Measurements from ENCODE around the gene NPSR1. TPM values are rescaled to one million over a fixed set of nuclear protein-coding genes. Genes with fewer than 3 reads are reported as not detected.

NPSR1 gene
- total RNA-seq, 1 donor: not detected

GRCh38 chr7:34734771-34735170 lies 76.8 kb downstream of the NPSR1 start:
- no peak for DNase-seq (ENCODE audit: low read depth)
- no peak overlapping the region for H3K4me3 ChIP-seq (ENCODE audit: low read depth, low read length)
- no peak for TF ChIP-seq CTCF (IDR thresholded peaks at IDR 0.05; ENCODE audit: insufficient read depth, low read depth, low read length)

GRCh38 chr7:34735526-34735925 lies 77.5 kb downstream of the NPSR1 start:
- TF ChIP-seq CTCF (IDR thresholded peaks at IDR 0.05; ENCODE audit: insufficient read depth, low read depth, low read length): no peak
- H3K4me3 ChIP-seq (ENCODE audit: low read depth, low read length): no peak overlapping the region
- no peak for DNase-seq (ENCODE audit: low read depth)

GRCh38 chr7:34739651-34740300 lies 81.8 kb downstream of the NPSR1 start:
- H3K4me3 ChIP-seq (ENCODE audit: low read depth, low read length): no peak overlapping the region
- no peak for TF ChIP-seq CTCF (IDR thresholded peaks at IDR 0.05; ENCODE audit: insufficient read depth, low read depth, low read length)
- no peak for DNase-seq (ENCODE audit: low read depth)

- no peak for DNase-seq (ENCODE audit: low read depth)
- no peak overlapping the region for H3K4me3 ChIP-seq (ENCODE audit: low read depth, low read length)
- TF ChIP-seq CTCF (IDR thresholded peaks at IDR 0.05; ENCODE audit: insufficient read depth, low read depth, low read length): no peak
These were observed 82.8 kb downstream of the NPSR1 start for GRCh38 chr7:34740840-34741239.

GRCh38 chr7:34747176-34747781 lies 89.3 kb downstream of the NPSR1 start:
- TF ChIP-seq CTCF (IDR thresholded peaks at IDR 0.05; ENCODE audit: insufficient read depth, low read depth, low read length): no peak
- DNase-seq (ENCODE audit: low read depth): no peak
- no peak overlapping the region for H3K4me3 ChIP-seq (ENCODE audit: low read depth, low read length)

- DNase-seq (ENCODE audit: low read depth): peak; percentile 1
- no peak for TF ChIP-seq CTCF (IDR thresholded peaks at IDR 0.05; ENCODE audit: insufficient read depth, low read depth, low read length)
- no peak overlapping the region for H3K4me3 ChIP-seq (ENCODE audit: low read depth, low read length)
These were observed 90.1 kb downstream of the NPSR1 start for GRCh38 chr7:34747867-34748727.
